GM18868 (cell line): ENCODE data around the gene TOMM34.

Experiments used
- ATAC-seq: cut with Tn5 transposase; IDR thresholded peaks from one replicate; pipeline ENCODE4 v1.9.1; 2021; ENCODE audit warnings: mild to moderate bottlenecking, moderate library complexity; ENCODE audit not compliant: unreplicated experiment

Gene TOMM34

GRCh38 chr20:44963325-44964215, 3.4 kb upstream of the TOMM34 start:
- ATAC-seq = no peak

GRCh38 chr20:44962483-44962882, 2.3 kb upstream of the TOMM34 start:
- no peak for ATAC-seq

DNA sequence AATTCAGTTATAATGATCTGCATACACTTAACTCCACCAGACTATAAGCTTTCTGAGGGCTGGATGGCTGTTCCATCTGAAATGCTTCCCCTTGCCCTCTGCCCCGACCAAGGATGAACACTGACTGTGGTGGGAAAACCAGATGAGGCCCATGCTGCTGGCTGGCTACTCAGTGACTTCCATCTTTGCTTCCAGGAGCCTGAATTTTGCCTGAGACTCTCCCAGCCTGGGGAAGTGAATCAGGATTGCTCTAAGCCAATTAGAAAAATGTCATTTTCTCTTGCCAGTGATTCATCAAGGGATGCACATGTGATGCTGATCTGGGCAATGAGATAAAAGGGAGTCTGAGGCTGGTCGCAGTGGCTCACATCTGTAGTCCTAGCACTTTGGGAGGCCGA, 1.7 kb upstream of the TOMM34 start:
- no peak for ATAC-seq

DNA sequence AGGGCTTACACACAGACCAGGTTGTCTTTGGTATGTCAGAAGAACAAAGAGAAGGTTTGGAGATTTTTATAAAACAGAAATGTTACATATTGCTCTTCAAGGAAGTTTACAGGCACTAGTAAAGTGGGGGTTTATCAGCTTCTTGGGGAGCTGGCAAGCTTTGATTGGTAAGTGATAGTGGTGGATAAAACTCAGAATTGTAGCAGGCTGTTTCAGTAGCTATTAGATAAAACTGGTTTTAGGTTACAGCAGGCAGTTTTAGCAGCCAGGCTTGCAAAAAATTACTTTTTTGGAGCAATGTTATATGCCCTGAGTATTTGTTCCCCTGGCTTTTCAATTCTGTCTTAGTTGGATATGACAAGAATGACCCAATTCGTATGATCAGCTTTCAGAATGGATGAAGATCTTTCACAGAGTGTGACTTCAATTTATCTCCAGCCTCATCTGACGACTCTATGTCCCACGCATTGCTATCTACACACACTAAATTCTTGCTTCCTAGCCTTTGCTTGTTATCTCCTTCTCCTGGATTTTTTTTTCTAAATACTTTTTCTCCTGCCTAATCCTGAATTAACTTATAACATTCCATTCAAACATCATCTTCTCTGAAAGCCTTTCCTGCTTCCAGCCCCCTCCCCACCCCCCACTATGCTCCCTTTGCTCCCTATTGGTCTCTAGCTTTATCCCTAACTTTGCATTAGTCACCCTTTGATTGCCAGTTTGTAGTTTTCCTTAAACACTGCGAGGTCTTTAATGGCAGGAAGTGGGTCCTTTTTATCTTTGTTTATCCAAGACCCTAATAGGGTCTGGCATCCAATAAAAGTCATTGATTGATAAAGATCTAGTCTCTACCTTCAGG, 1.0 kb upstream of the TOMM34 start:
- no peak for ATAC-seq

DNA sequence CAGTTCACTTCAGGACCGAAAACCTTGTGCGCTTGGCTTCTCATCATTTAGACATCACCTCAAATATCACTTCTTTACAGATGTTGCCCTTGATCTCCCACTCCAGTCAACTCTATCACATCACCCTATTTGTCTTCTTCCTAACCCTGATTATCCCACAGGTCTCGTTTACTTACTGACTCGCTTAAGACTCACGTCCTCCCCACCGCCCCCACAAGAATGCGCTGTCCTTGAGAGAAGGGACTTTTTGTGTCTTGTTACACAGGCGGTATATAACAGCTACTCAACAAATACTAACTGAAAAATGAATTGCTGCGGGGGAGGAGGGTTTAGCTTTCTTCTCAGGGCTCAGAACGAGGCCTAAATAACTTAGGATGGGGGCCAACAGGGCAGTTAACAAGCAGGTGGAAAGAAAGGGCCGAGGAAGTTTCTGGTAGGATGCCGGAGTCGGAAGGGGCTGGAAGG, 527 bp downstream of the TOMM34 start:
- ATAC-seq = peak; percentile 18

GRCh38 chr20:44959082-44959637, 1.0 kb downstream of the TOMM34 start:
- ATAC-seq = no peak

DNA sequence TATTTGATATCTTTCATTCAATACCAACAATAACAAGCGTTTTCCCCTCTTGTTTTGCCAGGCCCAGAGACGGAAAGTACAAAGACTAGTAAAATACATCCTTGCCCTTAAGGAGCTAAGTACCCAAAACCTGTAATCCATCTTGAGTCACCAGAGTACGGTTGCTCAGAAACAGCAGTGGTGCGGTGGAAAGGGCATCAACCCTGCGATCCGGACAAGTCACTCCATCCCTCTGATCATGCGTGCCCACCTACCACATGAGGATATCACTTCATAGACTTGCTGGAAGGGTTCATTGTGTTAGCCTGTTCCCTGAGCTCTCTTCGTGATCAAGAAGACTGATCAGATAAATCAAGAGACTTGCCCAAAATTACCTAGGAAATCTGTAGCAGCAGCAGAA, 1.9 kb downstream of the TOMM34 start:
- no peak for ATAC-seq

DNA sequence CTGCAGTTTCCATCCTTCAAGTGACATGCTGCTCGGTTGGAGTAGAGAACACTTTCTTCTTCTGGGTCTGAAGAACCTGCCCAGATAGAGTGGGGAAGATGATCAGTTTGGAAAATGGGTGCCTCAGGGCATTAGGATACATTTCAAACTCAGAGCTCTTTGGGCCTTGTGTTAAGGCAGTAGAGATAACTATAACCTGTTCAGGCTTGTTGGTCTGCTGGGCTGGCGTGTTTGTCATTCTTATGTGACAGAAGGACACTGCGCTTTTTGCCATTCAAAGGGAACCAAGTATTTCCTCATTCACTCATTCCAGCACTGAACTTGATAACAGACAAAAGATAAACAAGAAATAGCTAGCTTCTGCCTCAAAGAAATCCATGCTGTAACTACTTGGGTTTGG, 3.8 kb downstream of the TOMM34 start:
- no peak for ATAC-seq

- ATAC-seq = no peak
Observed at GRCh38 chr20:44955270-44955669, 4.9 kb downstream of the TOMM34 start.

- ATAC-seq = no peak
Observed at GRCh38 chr20:44954211-44954610, 6.0 kb downstream of the TOMM34 start.

DNA sequence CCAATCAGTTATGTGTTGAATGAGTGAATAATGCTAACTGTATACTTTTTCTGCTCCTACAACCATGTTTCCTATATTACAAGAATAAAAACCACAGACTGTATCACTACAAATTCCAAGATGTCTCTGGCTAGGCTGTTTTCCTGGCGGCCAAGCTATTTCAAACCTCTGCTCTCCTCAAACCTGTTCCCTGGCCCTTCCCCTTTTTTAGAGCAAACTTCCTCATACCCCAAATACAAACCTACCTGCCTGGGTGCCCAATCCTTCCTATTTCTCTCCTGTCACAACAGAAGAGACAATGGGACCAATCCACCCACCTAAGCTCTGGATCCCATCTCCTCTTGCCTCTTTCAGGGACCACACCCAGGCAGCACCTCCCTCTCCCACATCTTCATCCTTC, 7.5 kb downstream of the TOMM34 start:
- no peak for ATAC-seq

DNA sequence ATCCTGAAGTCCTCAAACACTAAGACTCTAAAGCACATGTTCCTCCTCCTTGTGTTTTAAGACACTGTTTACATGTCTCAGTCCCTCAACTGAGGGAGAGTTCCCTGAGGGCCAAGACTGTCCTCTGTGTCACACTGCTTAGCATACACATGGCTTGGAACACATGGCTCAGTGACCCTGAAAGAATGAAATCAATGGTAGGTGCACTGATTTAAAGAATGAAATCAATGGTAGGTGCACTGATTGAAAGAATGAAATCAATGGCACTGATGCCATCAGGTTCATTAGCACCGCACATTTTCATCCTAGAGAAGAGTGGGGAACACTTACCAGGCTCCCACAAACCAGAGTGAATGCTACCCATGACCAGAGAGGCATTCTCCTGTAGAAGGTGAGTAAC, 9.8 kb downstream of the TOMM34 start:
- ATAC-seq = no peak

DNA sequence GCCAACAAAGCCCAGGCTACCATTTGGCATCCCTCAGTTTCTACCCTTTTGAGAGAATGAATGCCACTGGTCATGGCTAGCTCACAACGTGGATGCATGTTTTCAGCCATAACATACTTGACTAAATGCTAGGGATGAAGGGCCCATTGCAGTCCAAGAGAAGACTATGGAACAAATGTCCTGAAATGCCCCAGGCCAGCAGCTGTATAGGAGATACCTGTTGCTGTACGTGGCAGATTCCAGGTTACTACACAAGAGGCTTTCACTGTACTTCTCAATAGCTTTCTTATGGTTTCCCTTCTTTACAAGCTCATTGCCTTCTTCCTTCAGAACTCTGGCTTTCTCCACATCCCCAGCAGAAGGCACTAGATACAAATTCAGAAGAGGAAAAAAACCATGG, 11.7 kb downstream of the TOMM34 start:
- ATAC-seq = no peak

GRCh38 chr20:44948107-44948506, 12.1 kb downstream of the TOMM34 start:
- no peak for ATAC-seq

- no peak for ATAC-seq
Observed at GRCh38 chr20:44946271-44946852, 13.8 kb downstream of the TOMM34 start.

GRCh38 chr20:44945261-44945660, 14.9 kb downstream of the TOMM34 start:
- ATAC-seq = no peak

GRCh38 chr20:44943828-44944227, 16.4 kb downstream of the TOMM34 start:
- ATAC-seq = no peak

GRCh38 chr20:44942264-44942973, 17.8 kb downstream of the TOMM34 start:
- no peak for ATAC-seq

GRCh38 chr20:44941120-44941691, 19.0 kb downstream of the TOMM34 start:
- ATAC-seq = no peak

- ATAC-seq = no peak
Observed at GRCh38 chr20:44938637-44939036, 21.6 kb downstream of the TOMM34 start.
